Measurements from ENCODE around the gene CDK14. TPM values are rescaled to one million over a fixed set of nuclear protein-coding genes. Genes with fewer than 3 reads are reported as not detected.

The CDK14 gene
- polyA plus RNA-seq, 1 donor from 2014 or later: 25.1 TPM

GRCh38 chr7:90681336-90682022, 85.4 kb downstream of the CDK14 start:
- no peak for TF ChIP-seq RAD21 (conservative IDR thresholded peaks at IDR 0.05)
- no peak for TF ChIP-seq SMC3 (conservative IDR thresholded peaks at IDR 0.05; ENCODE audit: poor library complexity)
- no peak for TF ChIP-seq EZH2 (IDR thresholded peaks at IDR 0.05; ENCODE audit: borderline replicate concordance, insufficient read depth, low read length, poor library complexity, severe bottlenecking)
- TF ChIP-seq MXI1 (conservative IDR thresholded peaks at IDR 0.05; ENCODE audit: poor library complexity, severe bottlenecking): no peak
- no peak for TF ChIP-seq CTCF (IDR thresholded peaks at IDR 0.05; ENCODE audit: poor library complexity, severe bottlenecking)
- no peak for TF ChIP-seq EP300 (conservative IDR thresholded peaks at IDR 0.05; ENCODE audit: poor library complexity, severe bottlenecking)
- no peak for TF ChIP-seq TAF1 (IDR thresholded peaks at IDR 0.05; ENCODE audit: low read depth)
- no peak for TF ChIP-seq REST (IDR thresholded peaks at IDR 0.05; ENCODE audit: borderline replicate concordance)
- TF ChIP-seq POLR2AphosphoS5 (IDR thresholded peaks at IDR 0.05): no peak
- no peaks in the 10 kb centered on the region for H3F3A ChIP-seq (ENCODE audit: insufficient read depth, low read length, poor library complexity, severe bottlenecking)
- peaks cover 6% of the 10 kb centered on the region for H3K79me2 ChIP-seq (replicated peaks; ENCODE audit: insufficient read depth, low read length)
- H3K36me3 ChIP-seq (ENCODE audit: insufficient read depth, low read length): no peaks in the 10 kb centered on the region
- H3K9me3 ChIP-seq (ENCODE audit: low read length): no peaks in the 10 kb centered on the region
- H4K20me1 ChIP-seq (ENCODE audit: insufficient read depth): no peaks in the 10 kb centered on the region
- no peak overlapping the region for H3K9ac ChIP-seq (ENCODE audit: low read length)
- no peak overlapping the region for H3K27ac ChIP-seq (ENCODE audit: low read length)
- H3K4me2 ChIP-seq (ENCODE audit: low read length): no peak overlapping the region
- no peaks in the 10 kb centered on the region for H3K27me3 ChIP-seq (ENCODE audit: insufficient read depth, low read depth, low read length)
- no peak overlapping the region for H2AFZ ChIP-seq (ENCODE audit: low read depth, low read length)
- no peak overlapping the region for H3K4me3 ChIP-seq (ENCODE audit: low read length)
- H3K9me2 ChIP-seq (ENCODE audit: insufficient read depth, low read length): no peaks in the 10 kb centered on the region

GRCh38 chr7:90686146-90686545, 90.0 kb downstream of the CDK14 start:
- Histone ChIP-seq H3K9me2 (ENCODE audit: insufficient read depth, low read length) (no peaks in the 10 kb centered on the region), H3K36me3 (ENCODE audit: insufficient read depth, low read length) (no peaks in the 10 kb centered on the region), H3K9ac (ENCODE audit: low read length) (no peak overlapping the region), H2AFZ (ENCODE audit: low read depth, low read length) (no peak overlapping the region), H3K4me3 (ENCODE audit: low read length) (no peak overlapping the region), H3K4me2 (ENCODE audit: low read length) (no peak overlapping the region), H3K9me3 (ENCODE audit: low read length) (no peaks in the 10 kb centered on the region), H3F3A (ENCODE audit: insufficient read depth, low read length, poor library complexity, severe bottlenecking) (no peaks in the 10 kb centered on the region), H3K27ac (ENCODE audit: low read length) (no peak overlapping the region), H3K27me3 (ENCODE audit: insufficient read depth, low read depth, low read length) (no peaks in the 10 kb centered on the region), H4K20me1 (ENCODE audit: insufficient read depth) (no peaks in the 10 kb centered on the region), H3K79me2 (replicated peaks; ENCODE audit: insufficient read depth, low read length) (peaks cover 6% of the 10 kb centered on the region)
- TF ChIP-seq MXI1 (conservative IDR thresholded peaks at IDR 0.05; ENCODE audit: poor library complexity, severe bottlenecking) (no peak), REST (IDR thresholded peaks at IDR 0.05; ENCODE audit: borderline replicate concordance) (no peak), TAF1 (IDR thresholded peaks at IDR 0.05; ENCODE audit: low read depth) (no peak), RAD21 (conservative IDR thresholded peaks at IDR 0.05) (no peak), SMC3 (conservative IDR thresholded peaks at IDR 0.05; ENCODE audit: poor library complexity) (no peak), EZH2 (IDR thresholded peaks at IDR 0.05; ENCODE audit: borderline replicate concordance, insufficient read depth, low read length, poor library complexity, severe bottlenecking) (no peak), POLR2AphosphoS5 (IDR thresholded peaks at IDR 0.05) (no peak), EP300 (conservative IDR thresholded peaks at IDR 0.05; ENCODE audit: poor library complexity, severe bottlenecking) (no peak), CTCF (IDR thresholded peaks at IDR 0.05; ENCODE audit: poor library complexity, severe bottlenecking) (no peak)
